Lower leg skin (tissue), 3 donors: ENCODE measurements around the gene SOHLH2.

Experiments
- CTCF ChIP-seq, 3 donors: fragments of 450-650 bp; IDR thresholded peaks; one replicate each; pipeline ENCODE4 v1.5.1; 2016; ENCODE audit warnings: antibody characterized with exemption in 3 of 3, mild to moderate bottlenecking in 3 of 3, moderate library complexity in 2 of 3
- POLR2A ChIP-seq, 2 donors: fragments of 450-650 bp; IDR thresholded peaks; one replicate each; pipeline ENCODE4 v1.6.1; 2016 to 2017; ENCODE audit warnings: antibody characterized with exemption in 2 of 2, mild to moderate bottlenecking in 1 of 2, moderate library complexity in 1 of 2

GRCh38 chr13:36211567-36211966, 2.8 kb downstream of the SOHLH2 start:
- TF ChIP-seq CTCF (IDR thresholded peaks at IDR 0.05) (no peak), POLR2A (IDR thresholded peaks at IDR 0.05) (no peak)
